Stomach (tissue), 4 donors: Measurements from ENCODE around the gene C2orf78.

Experiments used
- POLR2A ChIP-seq, 4 donors: fragments of 450-650 bp; IDR thresholded peaks; one replicate each; pipeline ENCODE4 v1.6.1; 2016; ENCODE audit warnings: antibody characterized with exemption in 4 of 4, control low read depth in 2 of 4, mild to moderate bottlenecking in 1 of 4, moderate library complexity in 1 of 4
- TF ChIP-seq, protein P1 (sequence below), 7 experiments: fragments of 450-650 bp in 4 of 7; fragments of 200-600 bp in 3 of 7; sonication (generic) in 3 of 7; IDR thresholded peaks; one replicate each; pipeline ENCODE4 v1.5.1; 2016 to 2019; ENCODE audit warnings: antibody characterized with exemption in 7 of 7, control low read depth in 2 of 7, mild to moderate bottlenecking in 1 of 7

GRCh38 chr2:73736378-73736777 is 47.6 kb upstream of the C2orf78 start:
- TF ChIP-seq, protein P1, sequence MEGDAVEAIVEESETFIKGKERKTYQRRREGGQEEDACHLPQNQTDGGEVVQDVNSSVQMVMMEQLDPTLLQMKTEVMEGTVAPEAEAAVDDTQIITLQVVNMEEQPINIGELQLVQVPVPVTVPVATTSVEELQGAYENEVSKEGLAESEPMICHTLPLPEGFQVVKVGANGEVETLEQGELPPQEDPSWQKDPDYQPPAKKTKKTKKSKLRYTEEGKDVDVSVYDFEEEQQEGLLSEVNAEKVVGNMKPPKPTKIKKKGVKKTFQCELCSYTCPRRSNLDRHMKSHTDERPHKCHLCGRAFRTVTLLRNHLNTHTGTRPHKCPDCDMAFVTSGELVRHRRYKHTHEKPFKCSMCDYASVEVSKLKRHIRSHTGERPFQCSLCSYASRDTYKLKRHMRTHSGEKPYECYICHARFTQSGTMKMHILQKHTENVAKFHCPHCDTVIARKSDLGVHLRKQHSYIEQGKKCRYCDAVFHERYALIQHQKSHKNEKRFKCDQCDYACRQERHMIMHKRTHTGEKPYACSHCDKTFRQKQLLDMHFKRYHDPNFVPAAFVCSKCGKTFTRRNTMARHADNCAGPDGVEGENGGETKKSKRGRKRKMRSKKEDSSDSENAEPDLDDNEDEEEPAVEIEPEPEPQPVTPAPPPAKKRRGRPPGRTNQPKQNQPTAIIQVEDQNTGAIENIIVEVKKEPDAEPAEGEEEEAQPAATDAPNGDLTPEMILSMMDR (IDR thresholded peaks at IDR 0.05), result no peak
- TF ChIP-seq POLR2A (IDR thresholded peaks at IDR 0.05), result no peak
